A549 (cell line): Measurements from ENCODE around the gene SDE2. TPM values are rescaled to one million over a fixed set of nuclear protein-coding genes. Genes with fewer than 3 reads are reported as not detected.

Source experiments
- ATAC-seq, 2 experiments: fragments of 200-7000 bp in 1 of 2; fragments of >200 bp in 1 of 2; cut with Nextera tagmentation in 1 of 2; cut with Tn5 transposase in 1 of 2; 3 replicates each; pipeline versions ENCODE4 v1.8.0 to v1.9.1; 2018 to 2020; ENCODE audit warnings: mild to moderate bottlenecking in 1 of 2, moderate library complexity in 1 of 2
- CTCF ChIA-PET: fragments of 300-600 bp; sonication (Branson Sonifier 250); formaldehyde crosslinking; extraction: SDS; loops from one replicate; lab custom pipeline; 2021; ENCODE audit warnings: antibody characterized with exemption, inconsistent platforms; lab: Yijun Ruan, JAX
- POLR2A ChIA-PET: fragments of 350-600 bp; formaldehyde crosslinking; extraction: SDS; loops from one replicate; lab custom pipeline; 2021; ENCODE audit warnings: antibody characterized with exemption, inconsistent platforms; lab: Yijun Ruan, JAX
- DNase-seq, 2 experiments: peaks; one replicate each; pipeline versions ENCODE4 v3.0.0 to v3.0.0-alpha.2; 2011 to 2016; ENCODE audit warnings: low read depth in 1 of 2, low spot score in 1 of 2
- FAIRE-seq: peaks from 2 replicates; lab custom pipeline; 2011; peaks lifted over from hg19 to GRCh38; lab: Jason Lieb, UNC
- H3K27ac ChIP-seq, 2 experiments: fragments of >200 bp; sonication (Bioruptor Twin); formaldehyde crosslinking; 3 replicates each; pipeline ENCODE4 v1.5.1; 2016 to 2017
- H3K4me1 ChIP-seq: fragments of >200 bp; sonication (Bioruptor Twin); formaldehyde crosslinking; 3 replicates; pipeline ENCODE4 v1.6.1; 2016
- H3K4me2 ChIP-seq: fragments of >200 bp; sonication (Bioruptor Twin); formaldehyde crosslinking; 3 replicates; pipeline ENCODE4 v1.6.1; 2016
- H3K4me3 ChIP-seq: fragments of >200 bp; sonication (Bioruptor Twin); formaldehyde crosslinking; 3 replicates; pipeline ENCODE4 v1.5.1; 2016
- H3K9me3 ChIP-seq: fragments of >200 bp; sonication (Bioruptor Twin); formaldehyde crosslinking; 3 replicates; pipeline ENCODE4 v1.6.1; 2016
- ATOH8 ChIP-seq: fragments of 250-450 bp; sonication (Bioruptor Pico); IDR thresholded peaks from 2 replicates; pipeline ENCODE4 v1.5.0; 2020; ENCODE audit warnings: low read depth, mild to moderate bottlenecking, moderate library complexity
- BCL3 ChIP-seq: fragments of >200 bp; sonication (Bioruptor Twin); formaldehyde crosslinking; IDR thresholded peaks from 3 replicates; pipeline ENCODE4 v1.6.1; 2016
- CBX8 ChIP-seq: fragments of 200-600 bp; sonication (generic); IDR thresholded peaks from 2 replicates; pipeline ENCODE4 v1.6.1; 2016
- ELK1 ChIP-seq: fragments of 150-350 bp; IDR thresholded peaks from 2 replicates; pipeline ENCODE4 v1.6.1; 2014; ENCODE audit warnings: low read depth, mild to moderate bottlenecking, low read length
- EP300 ChIP-seq, 2 experiments: fragments of >200 bp; sonication (Bioruptor Twin); formaldehyde crosslinking; IDR thresholded peaks; 2 replicates in 1 of 2; 3 replicates in 1 of 2; pipeline ENCODE4 v1.6.1; 2016 to 2017
- ESRRA ChIP-seq: fragments of 150-350 bp; IDR thresholded peaks from 2 replicates; pipeline ENCODE4 v1.6.1; 2014; ENCODE audit warnings: mild to moderate bottlenecking, low read length, borderline replicate concordance
- FOSL2 ChIP-seq, 2 experiments: fragments of 450-650 bp in 1 of 2; fragments of >200 bp in 1 of 2; sonication (Bioruptor Twin) in 1 of 2; formaldehyde crosslinking; IDR thresholded peaks; 2 replicates each; pipeline versions ENCODE4 v1.5.0 to v1.6.1; 2016 to 2020; ENCODE audit warnings: mild to moderate bottlenecking in 1 of 2, moderate library complexity in 1 of 2
- HEYL ChIP-seq: fragments of 250-450 bp; sonication (Bioruptor Pico); IDR thresholded peaks from 2 replicates; pipeline ENCODE4 v1.8.0; 2021; ENCODE audit warnings: mild to moderate bottlenecking, moderate library complexity
- HOXA7 ChIP-seq: fragments of 250-450 bp; sonication (Bioruptor Pico); IDR thresholded peaks from 2 replicates; pipeline ENCODE4 v1.5.0; 2020; ENCODE audit warnings: mild to moderate bottlenecking, moderate library complexity
- HOXB13 ChIP-seq: fragments of 250-450 bp; sonication (Bioruptor Pico); IDR thresholded peaks from 2 replicates; pipeline ENCODE4 v1.5.0; 2020; ENCODE audit warnings: low read depth, mild to moderate bottlenecking, moderate library complexity
- JUN ChIP-seq, 2 experiments: fragments of >200 bp; sonication (Bioruptor Twin); formaldehyde crosslinking; IDR thresholded peaks; 2 replicates in 1 of 2; 3 replicates in 1 of 2; pipeline ENCODE4 v1.6.1; 2016 to 2017
- MAX ChIP-seq: IDR thresholded peaks from 2 replicates; pipeline ENCODE4 v1.6.1; 2012
- MYC ChIP-seq: IDR thresholded peaks from 2 replicates; pipeline ENCODE4 v1.6.1; 2012; ENCODE audit warnings: mild to moderate bottlenecking, inconsistent platforms, low read length, improper control_type of control experiment, borderline replicate concordance
- NFE2L2 ChIP-seq: fragments of 150-350 bp; conservative IDR thresholded peaks from 2 replicates; pipeline ENCODE4 v1.6.1; 2014; ENCODE audit warnings: low read length
- REST ChIP-seq: fragments of 200-600 bp; sonication (generic); IDR thresholded peaks from 2 replicates; pipeline ENCODE4 v1.6.1; 2016; ENCODE audit warnings: antibody characterized with exemption, mild to moderate bottlenecking, moderate library complexity
- TP53 ChIP-seq: fragments of 250-450 bp; sonication (Bioruptor Pico); IDR thresholded peaks from 2 replicates; pipeline ENCODE4 v1.5.0; 2021; ENCODE audit warnings: mild to moderate bottlenecking, moderate library complexity
- ZSCAN20 ChIP-seq: fragments of 250-450 bp; sonication (Bioruptor Pico); IDR thresholded peaks from 2 replicates; pipeline ENCODE4 v1.8.0; 2022; ENCODE audit warnings: mild to moderate bottlenecking, moderate library complexity
- WGBS: methylation state at CpG from one replicate; pipeline ENCODE4 v1.1.6; 2017; ENCODE audit errors: missing lambda C conversion rate; 5-methylcytosine and 5-hydroxymethylcytosine counted together
- polyA plus RNA-seq, 4 experiments: library from polyadenylated mRNA; depleted of rRNA in 3 of 4; stranded (reverse); fragments of >200 nt; fragmentation: RNase III in 1 of 4; extraction: RNeasy Plus Mini Kit Qiagen cat#74134 plus additional on column Dnase treatment in 1 of 4; gene quantifications; 2 replicates in 3 of 4; 3 replicates in 1 of 4; pipeline ENCODE4 v1.2.3, GENCODE V29; 2011 to 2017

SDE2 gene
- polyA plus RNA-seq, 2 of the 4 experiments (the other 2 are of a cell fraction), result 9.2 to 24.8 TPM

GRCh38 chr1:226041419-226041818 lies 42.3 kb upstream of the SDE2 start:
- H3K9me3 ChIP-seq, result no peaks in the 10 kb centered on the region
- peak; percentile 29 to 43; a peak in 2 of 6 replicates for ATAC-seq
- no peak overlapping the region for H3K4me3 ChIP-seq
- whole genome bisulfite sequencing, result 15% methylated on average over 1 of the region's 1 CpG
- H3K4me1 ChIP-seq, result peaks cover under 1% of the 10 kb centered on the region; the same call in 1 of the 3 replicates
- FAIRE-seq, result no peak
- TF ChIP-seq JUN (IDR thresholded peaks at IDR 0.05) (no peak), CBX8 (no peak)
- TF ChIP-seq, all 56 proteins: peak for 0
- POLR2A ChIA-PET, result interaction anchor here (1.4 kb wide), 1 partner anchor 21 kb away, joined by 5 read pairs; the partner anchor contains the start of gene H3-3A
- CTCF ChIA-PET, result interaction anchor here (1.8 kb wide), 1 partner anchor 23 kb away, joined by 8 read pairs; no protein-coding TSS in a partner anchor
- Histone ChIP-seq H3K27ac (no peak overlapping the region), H3K4me2 (no peak overlapping the region)
- no peak for DNase-seq

- CTCF ChIA-PET, result no interaction called here
- WGBS, result 89% methylated on average over 1 of the region's 1 CpG
These were observed 39.5 kb upstream of the SDE2 start for GRCh38 chr1:226038661-226039060.

GRCh38 chr1:226035915-226036314 lies 36.8 kb upstream of the SDE2 start:
- H3K27ac ChIP-seq, result no peak overlapping the region

More at GRCh38 chr1:226038661-226039060, 39.5 kb upstream of the SDE2 start:
- TF ChIP-seq HOXB13 (CRISPR knock-in tag) (no peak), ATOH8 (CRISPR knock-in tag) (no peak), MAX (no peak), ELK1 (no peak), MYC (no peak), NFE2L2 (no peak), ZSCAN20 (CRISPR knock-in tag) (no peak), TP53 (CRISPR knock-in tag) (no peak)
- Histone ChIP-seq H3K4me2 (no peak overlapping the region), H3K9me3 (no peaks in the 10 kb centered on the region), H3K4me1 (no peaks in the 10 kb centered on the region), H3K27ac (no peak overlapping the region), H3K4me3 (no peak overlapping the region)
- FAIRE-seq, result no peak
- POLR2A ChIA-PET, result no interaction called here
- ATAC-seq, result no peak
- no peak for DNase-seq

More at GRCh38 chr1:226035915-226036314, 36.8 kb upstream of the SDE2 start:
- no peak overlapping the region for H3K4me2 ChIP-seq
- FAIRE-seq (no peak), ATAC-seq (no peak), DNase-seq (no peak)
- ChIA-PET CTCF (no interaction called here), POLR2A (no interaction called here)
- no peak overlapping the region for H3K4me3 ChIP-seq
- TF ChIP-seq HEYL (CRISPR knock-in tag) (no peak), ESRRA (no peak), REST (no peak), HOXB13 (CRISPR knock-in tag) (no peak), HOXA7 (CRISPR knock-in tag) (no peak), BCL3 (no peak), EP300 (IDR thresholded peaks at IDR 0.05) (no peak), FOSL2 (IDR thresholded peaks at IDR 0.05) (no peak), FOSL2 (CRISPR knock-in tag; IDR thresholded peaks at IDR 0.05) (no peak)
- H3K4me1 ChIP-seq, result no peaks in the 10 kb centered on the region
- H3K9me3 ChIP-seq, result no peaks in the 10 kb centered on the region
- 86% methylated on average over 5 of the region's 5 CpGs for WGBS
